HG03045 (cell line): ENCODE results near the gene KIRREL3.

Source experiments
- ATAC-seq: cut with Tn5 transposase; IDR thresholded peaks from one replicate; pipeline ENCODE4 v1.9.1; 2021; ENCODE audit warnings: mild to moderate bottlenecking, moderate library complexity; ENCODE audit not compliant: unreplicated experiment

KIRREL3 gene

DNA sequence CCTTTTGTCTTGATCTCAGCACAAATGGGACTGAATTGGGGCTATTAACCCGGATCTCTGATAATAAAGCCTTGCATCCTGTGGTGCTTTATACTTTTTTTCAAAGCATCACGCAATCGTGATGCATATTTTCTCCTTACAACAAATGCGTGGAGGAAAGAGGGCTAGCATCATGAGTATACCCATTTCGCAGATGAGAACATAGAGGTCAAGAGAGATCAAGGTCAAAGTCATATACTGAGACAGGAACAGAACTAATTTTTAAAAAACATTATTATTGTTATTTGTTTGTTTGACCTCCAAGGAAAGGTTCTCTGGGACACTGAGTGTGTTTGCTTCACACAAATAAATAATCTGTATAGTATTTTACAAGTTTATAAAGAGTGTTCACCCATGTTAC lies 453.9 kb downstream of the KIRREL3 start:
- ATAC-seq: no peak

DNA sequence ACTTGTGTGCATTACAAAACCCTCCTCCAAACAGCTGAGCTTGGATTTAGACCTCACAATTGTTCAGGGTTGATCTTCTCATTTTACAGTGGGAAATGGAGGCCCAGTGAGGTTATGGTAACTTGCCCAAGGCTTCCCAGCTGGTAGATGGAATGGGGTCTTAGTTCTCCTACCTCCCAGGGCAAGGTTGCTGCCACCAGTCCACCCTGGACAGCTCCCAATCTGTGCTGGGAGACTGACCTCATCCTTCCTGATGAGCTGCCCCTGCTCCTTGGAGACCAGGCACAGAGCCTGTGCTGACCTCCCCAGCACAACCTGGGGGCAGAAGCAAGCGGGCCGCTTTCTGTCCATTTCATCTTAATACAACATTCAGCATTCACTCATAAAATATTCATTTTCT lies 454.4 kb downstream of the KIRREL3 start:
- ATAC-seq: no peak

- no peak for ATAC-seq
Observed at GRCh38 chr11:126545057-126545555, 455.5 kb downstream of the KIRREL3 start.

GRCh38 chr11:126544108-126545056 lies 456.2 kb downstream of the KIRREL3 start:
- ATAC-seq: no peak

GRCh38 chr11:126543691-126544090 lies 456.9 kb downstream of the KIRREL3 start:
- no peak for ATAC-seq

- no peak for ATAC-seq
Observed at GRCh38 chr11:126542334-126543015, 458.1 kb downstream of the KIRREL3 start.

- ATAC-seq: no peak
Observed at GRCh38 chr11:126538071-126538470, 462.5 kb downstream of the KIRREL3 start.

GRCh38 chr11:126537492-126537891 lies 463.1 kb downstream of the KIRREL3 start:
- ATAC-seq: no peak

GRCh38 chr11:126534141-126534805 lies 466.3 kb downstream of the KIRREL3 start:
- ATAC-seq: no peak

GRCh38 chr11:126533560-126533959 lies 467.0 kb downstream of the KIRREL3 start:
- ATAC-seq: no peak

- ATAC-seq: no peak
Observed at GRCh38 chr11:126530416-126530815, 470.2 kb downstream of the KIRREL3 start.

DNA sequence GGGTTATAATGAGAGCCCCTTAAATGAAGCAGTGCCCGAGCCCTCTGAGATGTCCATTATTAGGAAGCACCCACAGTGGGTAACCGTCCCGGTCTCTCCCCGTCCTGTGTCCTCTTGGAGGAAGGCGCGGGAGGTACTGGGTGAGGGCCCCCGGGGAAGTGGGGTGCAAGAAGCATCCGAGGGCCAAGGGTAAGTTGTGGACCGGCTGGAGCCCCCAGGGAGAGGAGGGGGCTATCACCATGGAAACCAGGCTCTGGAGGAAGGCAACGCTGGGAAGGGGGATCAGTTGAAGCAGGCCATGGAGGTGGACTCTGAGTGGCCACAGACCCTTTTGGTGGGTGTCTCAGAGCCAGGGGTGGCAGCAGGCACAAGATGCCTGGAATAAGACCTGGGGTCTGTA lies 471.5 kb downstream of the KIRREL3 start:
- ATAC-seq: no peak

GRCh38 chr11:126528075-126528474 lies 472.5 kb downstream of the KIRREL3 start:
- no peak for ATAC-seq

DNA sequence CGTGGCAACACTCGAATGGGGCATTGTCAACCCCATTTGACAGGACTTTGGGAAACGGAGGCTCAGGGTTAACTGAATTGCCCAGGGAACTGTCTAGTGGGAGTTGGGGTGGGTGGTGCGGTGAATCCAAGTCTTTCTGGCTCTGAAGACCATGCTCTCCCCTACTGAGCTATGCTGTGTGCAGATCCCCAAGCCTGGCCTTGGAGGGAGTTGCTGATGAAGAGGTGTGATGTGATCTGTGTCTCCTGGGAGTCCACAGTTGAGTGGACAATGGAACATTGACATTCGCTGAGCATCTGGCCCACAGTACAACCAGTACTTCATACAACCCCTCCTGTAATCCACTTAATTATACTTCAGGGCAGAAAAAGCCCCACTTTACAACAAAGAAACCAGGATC lies 472.9 kb downstream of the KIRREL3 start:
- ATAC-seq: no peak

- ATAC-seq: no peak
Observed at GRCh38 chr11:126526471-126526870, 474.1 kb downstream of the KIRREL3 start.

- no peak for ATAC-seq
Observed at GRCh38 chr11:126525702-126526101, 474.9 kb downstream of the KIRREL3 start.

DNA sequence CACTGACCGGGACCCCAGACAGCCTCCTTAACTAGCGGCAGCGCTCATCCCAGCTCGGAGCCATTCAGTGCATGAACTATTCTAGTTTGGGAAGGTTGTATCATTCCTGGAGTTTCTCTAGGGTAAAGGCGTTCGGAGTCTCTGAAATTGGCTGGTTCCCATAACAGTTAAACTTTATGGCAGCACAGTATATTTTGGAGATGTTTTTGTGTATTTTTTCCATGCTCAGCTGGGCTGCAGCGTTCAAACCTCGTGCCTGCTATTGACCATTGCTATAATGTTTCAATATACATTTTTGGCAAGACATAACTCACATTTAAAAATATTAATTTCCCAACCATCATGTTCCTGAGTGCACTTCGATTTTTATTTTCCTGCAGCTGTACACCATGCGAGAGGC lies 475.4 kb downstream of the KIRREL3 start:
- no peak for ATAC-seq

GRCh38 chr11:126523441-126524205 lies 476.9 kb downstream of the KIRREL3 start:
- no peak for ATAC-seq

GRCh38 chr11:126522606-126523005 lies 478.0 kb downstream of the KIRREL3 start:
- no peak for ATAC-seq

- ATAC-seq: no peak
Observed at GRCh38 chr11:126522152-126522551, 478.4 kb downstream of the KIRREL3 start.

DNA sequence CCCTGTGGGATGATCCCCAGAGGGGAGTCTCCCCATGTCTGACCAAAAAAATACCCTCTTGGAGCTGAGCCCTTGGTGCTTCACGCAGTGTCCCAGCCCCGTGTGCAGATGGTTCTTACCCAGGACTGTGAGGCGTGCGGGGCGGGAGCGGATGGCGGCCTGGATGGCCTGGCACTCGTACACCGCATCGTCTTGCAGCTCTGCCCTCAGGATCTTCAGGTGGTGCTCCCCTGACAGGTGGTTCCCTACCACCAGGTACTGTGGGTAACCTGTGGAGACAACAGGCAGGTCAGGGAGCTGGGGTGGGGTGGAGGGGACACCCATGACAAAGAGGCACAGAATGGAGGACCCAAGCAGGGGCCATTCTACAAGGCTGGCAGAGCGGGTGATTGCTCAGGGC lies 479.4 kb downstream of the KIRREL3 start:
- no peak for ATAC-seq
